ENCODE results near the gene ANKRD44.

The ANKRD44 gene

GRCh38 chr2:197306024-197306695 is 4.4 kb downstream of the ANKRD44 start:
- no peak for DNase-seq (ENCODE audit: low read depth)
- TF ChIP-seq CTCF (conservative IDR thresholded peaks at IDR 0.05; ENCODE audit: low read depth, low read length): no peak
- H3K4me3 ChIP-seq (ENCODE audit: low read length): no peak overlapping the region

GRCh38 chr2:197304556-197305011 is 6.0 kb downstream of the ANKRD44 start:
- no peak for DNase-seq (ENCODE audit: low read depth)
- no peak for TF ChIP-seq CTCF (conservative IDR thresholded peaks at IDR 0.05; ENCODE audit: low read depth, low read length)
- no peak overlapping the region for H3K4me3 ChIP-seq (ENCODE audit: low read length)

- H3K4me3 ChIP-seq (ENCODE audit: low read length): no peak overlapping the region
- no peak for TF ChIP-seq CTCF (conservative IDR thresholded peaks at IDR 0.05; ENCODE audit: low read depth, low read length)
- DNase-seq (ENCODE audit: low read depth): no peak
Measured at GRCh38 chr2:197300139-197300538, 10.4 kb downstream of the ANKRD44 start.

GRCh38 chr2:197298609-197299008 is 12.0 kb downstream of the ANKRD44 start:
- no peak for TF ChIP-seq CTCF (conservative IDR thresholded peaks at IDR 0.05; ENCODE audit: low read depth, low read length)
- DNase-seq (ENCODE audit: low read depth): no peak
- no peak overlapping the region for H3K4me3 ChIP-seq (ENCODE audit: low read length)

GRCh38 chr2:197297772-197298318 is 12.7 kb downstream of the ANKRD44 start:
- TF ChIP-seq CTCF (conservative IDR thresholded peaks at IDR 0.05; ENCODE audit: low read depth, low read length): no peak
- DNase-seq (ENCODE audit: low read depth): no peak
- H3K4me3 ChIP-seq (ENCODE audit: low read length): no peak overlapping the region

GRCh38 chr2:197297266-197297665 is 13.3 kb downstream of the ANKRD44 start:
- no peak for TF ChIP-seq CTCF (conservative IDR thresholded peaks at IDR 0.05; ENCODE audit: low read depth, low read length)
- H3K4me3 ChIP-seq (ENCODE audit: low read length): no peak overlapping the region
- no peak for DNase-seq (ENCODE audit: low read depth)

GRCh38 chr2:197296835-197297234 is 13.7 kb downstream of the ANKRD44 start:
- no peak for TF ChIP-seq CTCF (conservative IDR thresholded peaks at IDR 0.05; ENCODE audit: low read depth, low read length)
- DNase-seq (ENCODE audit: low read depth): no peak
- H3K4me3 ChIP-seq (ENCODE audit: low read length): no peak overlapping the region

Data from retinal pigment epithelial cell (primary cell).